ENCODE measurements around the gene BET1L.
"Not testable (repeated sequence)": the region's sequence is repeated elsewhere in the genome, so short reads cannot be mapped to it uniquely, and the experiment has no call there.

BET1L gene, protein sequence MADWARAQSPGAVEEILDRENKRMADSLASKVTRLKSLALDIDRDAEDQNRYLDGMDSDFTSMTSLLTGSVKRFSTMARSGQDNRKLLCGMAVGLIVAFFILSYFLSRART

DNA sequence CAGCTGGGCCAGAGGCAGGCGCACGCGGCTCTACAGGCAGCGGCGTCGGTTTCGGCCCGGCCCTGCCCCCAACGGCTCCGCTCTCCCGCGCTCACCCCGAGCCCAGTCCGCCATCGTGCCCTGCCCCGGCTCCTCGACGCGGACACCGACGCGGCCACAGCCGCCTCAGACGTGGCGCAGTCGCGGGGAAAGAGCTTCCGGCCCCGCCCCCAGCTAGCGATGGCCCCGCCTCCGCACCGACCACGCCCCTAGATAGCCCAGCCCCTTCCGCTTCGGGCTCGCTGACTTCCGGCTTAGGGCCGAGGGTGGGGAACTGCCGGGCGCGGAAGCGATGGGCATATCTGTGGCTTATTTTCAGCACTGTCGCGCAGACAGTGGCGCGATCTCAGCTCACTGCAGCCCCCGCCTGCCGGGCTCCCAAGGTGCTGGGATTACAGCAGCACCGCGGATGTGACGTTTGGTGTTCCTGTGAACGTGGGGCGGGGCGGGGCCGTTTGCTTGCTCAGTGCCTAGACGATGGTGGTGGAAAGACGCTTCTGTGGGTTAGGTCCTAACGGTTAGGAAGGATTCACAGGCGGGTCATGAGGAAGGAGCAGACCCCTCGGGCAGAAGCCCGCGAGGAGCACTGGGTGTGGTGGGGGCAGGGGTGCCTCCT is at the start of gene BET1L, which contains the start of gene RIC8A:
TSS of gene BET1L (minus strand) at position 192 of the 655 bp plus-strand sequence. CDS start at position 114, 78 bp downstream.
TSS of gene RIC8A (plus strand) at position 501 of the 655 bp plus-strand sequence. CDS start 1,147 bp downstream, outside the sequence.
- peak; percentile 96 for DNase-seq (ENCODE audit: low read depth in 2 of 2)

DNA sequence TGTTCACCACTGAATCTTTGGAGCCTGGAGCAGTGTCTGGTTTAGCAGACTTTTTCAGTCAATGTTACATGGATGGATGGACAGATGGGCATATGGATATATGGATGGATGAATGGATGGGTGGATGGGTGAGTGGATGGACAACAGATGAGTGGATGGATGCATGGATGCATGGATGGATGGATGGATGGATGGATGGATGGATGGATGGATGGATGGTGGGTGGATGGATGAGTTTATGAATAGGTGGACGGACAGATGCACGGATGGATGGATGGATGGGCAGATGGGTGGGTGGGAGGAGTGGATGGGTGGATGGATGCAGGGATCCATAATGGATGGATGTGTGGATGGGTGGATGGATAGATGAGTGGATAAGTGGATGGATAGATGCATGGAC is 48.6 kb upstream of the BET1L start:
- DNase-seq (ENCODE audit: low read depth in 2 of 2), result no peak

DNA sequence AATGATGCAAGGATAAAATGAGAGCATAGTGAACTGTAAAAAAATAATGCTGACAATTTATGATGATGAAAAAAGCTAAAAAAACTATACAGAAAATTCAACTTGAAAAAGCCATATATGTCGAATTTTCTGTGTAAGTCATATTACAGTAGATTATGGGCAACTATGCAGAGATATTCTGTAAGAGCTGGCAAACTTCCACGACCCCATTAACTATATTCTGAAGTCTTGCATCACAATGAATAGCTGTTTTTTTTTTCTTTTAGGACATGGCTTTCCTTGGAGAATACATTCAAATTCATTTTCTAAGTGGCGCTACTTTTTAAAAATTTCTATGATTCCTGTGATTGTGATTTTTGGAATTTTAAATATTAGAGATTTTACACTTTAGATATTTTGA is 48.0 kb upstream of the BET1L start:
- peak; percentile 18 to 19 for DNase-seq (ENCODE audit: low read depth in 2 of 2)

DNA sequence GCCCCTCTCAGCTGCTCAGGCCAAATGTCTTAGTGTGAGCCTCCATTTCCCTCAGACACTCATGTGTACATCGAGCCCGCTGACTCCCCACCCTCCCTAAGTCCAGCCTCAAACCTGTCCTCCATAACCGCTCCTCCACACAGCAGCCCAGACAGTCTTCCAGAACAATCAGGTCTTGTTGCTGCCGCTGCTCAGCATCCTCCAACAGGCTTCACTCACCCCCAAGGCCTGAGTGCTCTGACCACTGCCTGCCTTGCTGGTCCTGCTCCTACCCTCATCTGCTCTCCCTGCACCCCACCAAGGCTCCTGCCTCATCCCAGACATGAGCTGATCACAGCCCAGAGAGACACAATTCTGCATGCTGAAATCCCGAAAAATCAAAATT is 46.7 kb upstream of the BET1L start:
- no peak for DNase-seq (ENCODE audit: low read depth in 2 of 2)

DNA sequence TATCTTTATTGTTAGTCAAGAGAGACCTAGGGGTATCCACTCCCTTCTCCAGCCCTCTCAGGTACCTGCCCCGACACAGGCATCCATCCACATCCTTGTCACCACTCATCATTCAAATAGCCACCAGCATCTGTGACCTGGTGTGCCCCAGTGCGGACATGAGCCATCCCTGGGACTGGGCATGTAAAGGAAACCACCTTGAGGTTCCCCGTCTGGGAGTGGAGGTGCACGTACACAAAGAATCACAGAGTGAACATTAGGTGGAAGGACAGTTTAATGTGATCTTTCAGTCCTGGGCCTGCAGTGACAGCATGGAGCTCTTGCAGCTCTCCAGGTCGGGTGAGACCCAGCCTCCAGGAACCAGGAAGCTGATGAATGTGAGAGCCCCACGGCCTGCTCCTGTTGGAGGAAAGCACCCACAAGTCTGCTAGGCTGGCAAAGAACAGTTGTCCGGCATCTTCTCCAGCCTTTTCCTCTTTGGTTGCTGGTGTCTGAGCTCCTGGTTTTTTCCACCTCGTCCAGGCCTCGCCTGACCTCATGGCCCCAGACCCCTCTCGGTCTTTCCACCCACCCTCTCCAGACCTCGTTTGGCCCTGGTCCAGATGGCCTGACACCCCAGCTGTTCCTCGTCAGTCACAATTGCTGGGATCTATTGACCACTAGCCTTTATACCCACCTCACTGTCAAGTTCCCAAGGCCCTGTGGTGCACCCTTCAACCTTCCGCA is 46.1 kb upstream of the BET1L start:
- DNase-seq (ENCODE audit: low read depth in 2 of 2), result no peak

DNA sequence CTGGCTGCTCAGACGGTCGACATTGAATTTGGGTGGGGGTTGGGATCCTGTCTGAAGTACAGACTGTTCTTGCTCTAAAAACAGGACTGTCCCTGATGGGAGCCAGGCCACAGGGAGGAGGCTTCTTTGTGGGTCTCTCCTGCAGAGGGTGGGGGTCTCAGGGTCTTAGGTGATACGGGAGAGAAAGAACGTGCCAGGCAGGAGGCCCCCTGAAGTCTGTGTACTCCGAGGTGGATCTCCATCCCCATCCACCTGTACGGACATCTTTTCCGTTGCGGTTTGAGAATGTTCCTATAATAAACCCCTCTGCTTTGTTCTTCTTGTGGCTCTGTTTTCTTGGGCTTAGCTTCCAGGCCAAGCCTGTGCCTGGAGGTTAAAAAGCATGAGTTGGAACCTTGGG is 45.5 kb upstream of the BET1L start:
- no peak for DNase-seq (ENCODE audit: low read depth in 2 of 2)

DNA sequence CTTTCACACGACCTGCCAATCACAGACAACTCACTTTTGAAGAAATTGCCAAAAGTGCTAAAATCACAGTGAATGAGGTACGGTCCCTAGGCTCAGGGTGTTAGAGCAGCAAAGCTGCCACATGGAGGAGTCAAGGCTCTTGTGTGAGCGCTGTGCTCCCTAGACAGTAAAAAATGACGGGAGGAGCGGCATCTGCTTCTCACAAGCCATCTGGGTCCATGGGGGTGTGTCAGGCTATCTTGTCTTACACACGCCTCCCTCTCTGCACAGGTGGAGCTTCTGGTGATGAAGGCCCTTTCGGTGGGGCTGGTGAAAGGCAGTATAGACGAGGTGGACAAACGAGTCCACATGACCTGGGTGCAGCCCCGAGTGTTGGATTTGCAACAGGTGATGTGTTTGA is 44.4 kb upstream of the BET1L start:
- no peak for DNase-seq (ENCODE audit: low read depth in 2 of 2)

DNA sequence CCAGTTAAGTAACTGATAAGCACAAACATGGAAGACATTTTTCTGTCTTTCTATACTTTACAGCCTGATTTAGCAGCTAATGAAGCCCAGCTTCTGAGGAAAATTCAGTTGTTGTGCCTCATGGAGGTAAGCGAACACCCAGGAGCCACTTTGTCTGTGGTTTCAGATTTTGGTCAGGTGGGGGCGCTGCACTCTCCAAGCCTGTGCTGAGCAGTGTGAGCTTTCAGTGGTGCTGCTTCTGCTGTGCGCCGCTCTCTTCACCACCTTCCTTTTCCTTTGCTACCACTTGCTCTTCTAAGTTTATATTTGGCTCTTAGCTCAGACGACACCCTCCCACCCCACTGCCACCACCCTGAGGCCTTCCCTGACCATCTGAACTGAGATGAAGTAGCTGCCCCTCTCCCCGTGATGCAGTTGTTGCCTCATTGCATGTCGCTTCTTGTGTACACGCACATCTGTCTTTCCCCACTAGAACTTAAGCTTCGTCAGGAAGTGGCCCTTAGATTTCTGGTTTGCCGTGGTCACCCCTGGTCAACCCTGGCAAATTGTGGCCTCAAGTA is 43.6 kb upstream of the BET1L start:
- peak; percentile 5 to 6 for DNase-seq (ENCODE audit: low read depth in 2 of 2)

DNA sequence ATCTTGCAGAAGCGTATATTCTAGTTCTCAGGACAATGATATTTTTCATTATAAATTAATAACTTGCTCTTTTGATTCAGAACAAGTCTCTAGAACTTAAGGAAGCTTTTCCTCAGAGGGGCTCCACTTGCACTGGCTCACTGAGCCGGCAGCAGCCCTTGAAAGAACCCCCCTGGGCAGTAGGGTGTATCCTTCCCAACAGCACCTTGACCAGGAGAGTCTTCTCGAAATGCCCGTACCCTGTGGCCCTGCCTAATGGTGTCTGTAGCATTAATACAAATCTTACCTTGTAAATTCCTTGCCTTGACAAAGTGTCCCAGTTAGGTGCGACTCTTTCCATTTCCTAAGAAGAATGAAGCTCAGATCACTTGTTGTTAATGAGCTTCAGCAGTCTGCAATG is 43.1 kb upstream of the BET1L start:
- no peak for DNase-seq (ENCODE audit: low read depth in 2 of 2)

DNA sequence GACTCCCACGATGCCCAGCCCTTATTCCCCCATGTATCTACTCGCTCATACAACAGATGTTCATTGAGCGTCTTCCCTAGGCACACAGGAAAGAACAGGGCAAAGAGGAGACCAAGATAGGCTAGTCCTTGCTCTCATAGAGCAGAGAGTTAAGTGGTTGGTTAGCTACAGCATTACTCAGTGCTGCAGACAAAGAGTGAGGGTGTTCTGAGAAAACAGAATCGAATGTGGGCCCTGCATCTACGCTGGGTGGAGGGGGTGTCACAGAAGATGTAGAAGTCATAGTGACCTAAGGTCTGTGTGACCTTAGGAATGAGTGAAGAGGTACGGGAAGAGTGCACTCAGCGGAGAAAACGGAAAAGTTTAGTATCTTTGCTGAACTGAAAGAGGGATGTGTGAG is 41.9 kb upstream of the BET1L start:
- DNase-seq (ENCODE audit: low read depth in 2 of 2), result no peak

DNA sequence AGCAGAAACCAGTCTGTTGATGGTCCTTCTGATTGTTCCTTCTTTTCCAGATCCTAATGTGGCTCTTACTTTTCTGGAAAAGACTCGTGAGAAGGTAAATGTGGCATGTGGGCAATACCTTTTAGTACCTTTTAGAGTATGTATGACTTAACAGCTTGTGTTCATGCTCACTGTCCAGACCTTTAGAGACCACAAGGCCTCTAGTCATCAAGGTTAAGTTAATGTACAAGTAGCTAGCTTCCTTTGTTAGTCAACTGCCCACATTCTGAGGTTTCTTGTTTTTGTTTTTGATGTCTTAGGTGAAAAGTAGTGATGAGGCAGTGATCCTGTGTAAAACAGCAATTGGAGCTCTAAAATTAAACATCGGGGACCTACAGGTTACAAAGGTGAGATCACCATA is 37.2 kb upstream of the BET1L start:
- DNase-seq (ENCODE audit: low read depth in 2 of 2), result no peak

DNA sequence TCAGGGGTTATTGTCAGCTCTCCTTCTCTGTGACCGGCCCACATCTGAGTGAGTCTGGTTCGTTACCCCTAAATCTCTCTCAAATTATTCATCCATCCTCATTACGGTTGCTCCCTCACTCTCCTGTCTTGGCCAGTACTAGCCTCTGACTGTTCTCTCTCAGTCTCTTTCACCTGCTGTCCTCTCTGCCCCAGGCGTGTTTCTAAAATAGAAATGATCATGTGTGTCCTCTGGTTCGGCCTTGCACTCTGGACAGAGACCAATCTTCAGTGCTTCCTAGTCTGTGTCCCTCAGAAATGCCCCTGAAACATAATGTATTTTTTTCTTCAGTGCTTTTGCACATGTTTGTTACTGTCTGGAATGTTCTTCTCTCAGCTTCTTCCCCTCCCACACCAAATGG is 34.4 kb upstream of the BET1L start:
- no peak for DNase-seq (ENCODE audit: low read depth in 2 of 2)

DNA sequence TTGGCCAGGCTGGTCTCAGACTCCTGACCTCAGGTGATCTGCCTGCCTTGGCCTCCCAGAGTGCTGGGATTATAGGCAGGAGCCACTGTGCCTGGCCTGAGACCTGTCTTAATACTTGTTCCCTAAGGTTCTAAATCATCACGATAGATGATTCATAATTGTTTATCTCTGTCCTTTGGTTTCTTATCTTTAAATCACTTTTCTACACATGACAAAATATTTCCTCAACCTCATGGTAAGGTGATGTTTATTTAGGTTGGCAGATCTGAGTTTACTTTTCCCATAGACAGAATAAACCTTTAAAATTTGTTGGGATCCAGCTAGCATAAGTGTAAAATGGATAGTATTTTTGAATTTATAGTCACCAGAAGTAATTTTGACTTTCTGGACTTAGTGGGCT is 33.1 kb upstream of the BET1L start:
- no peak for DNase-seq (ENCODE audit: low read depth in 2 of 2)

DNA sequence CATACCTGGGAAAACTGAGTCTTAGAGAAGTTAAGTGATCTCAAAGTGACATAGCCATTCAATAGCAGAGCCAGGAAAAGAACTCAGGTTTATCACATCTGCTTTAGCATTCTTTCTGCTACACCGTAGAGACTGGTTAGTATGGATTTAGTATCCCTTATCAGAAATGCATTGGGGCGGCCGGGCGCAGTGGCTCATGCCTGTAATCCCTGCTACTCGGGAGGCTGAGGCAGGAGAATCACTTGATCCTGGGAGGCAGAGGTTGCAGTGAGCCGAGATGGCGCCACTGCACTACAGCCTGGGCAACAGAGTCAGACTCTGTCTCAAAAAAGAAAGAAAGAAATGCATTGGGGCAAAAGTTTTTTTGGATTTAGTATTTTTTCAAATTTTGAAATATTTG is 31.1 kb upstream of the BET1L start:
- DNase-seq (ENCODE audit: low read depth in 2 of 2), result not testable (repeated sequence)

DNA sequence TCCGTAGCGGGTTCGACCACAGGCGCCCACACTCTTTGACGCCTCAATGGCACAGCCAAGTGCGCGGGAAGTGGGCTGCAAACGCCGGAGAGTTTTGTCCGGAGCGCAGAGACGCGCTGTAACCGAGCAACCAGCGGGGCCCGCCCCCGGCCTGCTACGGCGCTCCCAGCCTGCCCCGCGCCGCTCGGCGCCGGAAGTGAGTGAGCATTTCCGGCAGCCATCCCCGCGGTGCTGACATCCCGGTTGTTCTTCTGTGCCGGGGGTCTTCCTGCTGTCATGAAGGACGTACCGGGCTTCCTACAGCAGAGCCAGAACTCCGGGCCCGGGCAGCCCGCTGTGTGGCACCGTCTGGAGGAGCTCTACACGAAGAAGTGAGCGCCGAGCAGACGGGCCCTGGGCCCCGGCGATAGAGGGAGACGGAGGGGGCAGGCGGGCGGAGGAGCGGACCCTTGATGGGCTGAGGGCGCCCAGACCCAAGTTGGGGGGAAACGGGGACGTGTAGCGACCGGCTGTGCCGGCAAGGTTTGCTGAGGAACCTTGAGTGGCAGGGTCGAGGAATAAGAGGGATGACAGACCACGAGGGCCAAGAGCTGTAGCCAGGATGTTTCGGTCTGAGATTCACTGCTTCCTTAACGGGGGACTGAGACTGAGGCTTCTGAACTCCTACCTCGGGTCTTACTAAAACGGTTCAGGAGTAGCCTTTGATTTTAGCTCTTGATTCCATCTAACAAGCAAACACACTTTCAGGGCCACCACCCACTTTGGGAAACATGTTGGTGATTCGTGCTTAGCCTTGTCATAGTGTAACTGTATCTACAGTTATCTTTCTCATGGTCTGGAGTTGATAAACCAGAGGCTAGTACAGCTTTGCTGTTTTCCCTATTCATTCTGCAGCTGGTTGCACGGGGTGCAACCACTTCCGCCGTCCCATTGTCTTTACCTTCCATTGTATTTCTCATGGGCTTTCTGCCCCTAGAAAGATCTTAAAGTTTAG is 29.9 kb upstream of the BET1L start, which contains the start of gene PSMD13:
TSS of gene PSMD13 (plus strand) at position 203 of the 994 bp plus-strand sequence. CDS start at position 277, 74 bp downstream.
- DNase-seq (ENCODE audit: low read depth in 2 of 2), result peak; percentile 29 to 38

DNA sequence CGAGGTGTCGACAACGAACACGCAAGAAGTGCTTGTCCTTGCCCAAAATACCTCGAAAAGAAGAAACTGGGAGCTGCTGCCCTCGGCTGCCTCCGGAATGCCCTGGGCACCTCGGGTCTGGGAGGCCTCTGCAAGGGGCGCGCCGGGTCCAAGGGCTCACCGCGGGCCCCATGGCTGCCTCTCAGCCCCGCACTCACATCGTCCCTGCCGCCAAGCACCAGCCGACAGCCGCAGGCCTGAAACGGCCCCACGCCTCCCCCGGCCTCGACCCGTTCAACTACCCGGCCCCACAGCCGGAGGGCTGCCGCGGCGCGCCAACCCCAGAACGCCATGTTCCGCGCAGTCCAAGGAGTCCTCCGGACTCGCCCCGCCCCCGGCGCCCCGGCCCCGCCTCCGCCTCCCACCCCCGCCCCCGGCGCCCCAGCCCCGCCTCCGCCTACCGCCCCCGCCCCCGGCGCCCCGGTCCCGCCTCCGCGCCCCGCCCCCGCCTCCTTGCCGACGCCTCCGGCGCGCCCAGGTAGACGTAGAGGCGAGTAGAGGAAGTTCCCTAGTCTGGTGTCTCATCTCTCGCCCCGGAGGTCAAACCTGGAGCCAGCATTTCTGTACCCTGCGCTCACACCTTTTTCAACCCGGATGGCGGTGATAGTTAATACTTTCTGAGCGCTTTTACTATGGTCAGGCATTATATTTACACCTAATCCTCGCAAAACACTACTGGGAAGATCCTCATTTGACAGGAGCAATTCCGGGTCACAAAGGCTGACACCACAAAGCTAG is 29.0 kb upstream of the BET1L start, which contains the start of gene SIRT3:
TSS of gene SIRT3 (minus strand) at position 346 of the 777 bp plus-strand sequence. CDS start at position 332, 14 bp downstream.
- peak; percentile 32 to 55 for DNase-seq (ENCODE audit: low read depth in 2 of 2)

DNA sequence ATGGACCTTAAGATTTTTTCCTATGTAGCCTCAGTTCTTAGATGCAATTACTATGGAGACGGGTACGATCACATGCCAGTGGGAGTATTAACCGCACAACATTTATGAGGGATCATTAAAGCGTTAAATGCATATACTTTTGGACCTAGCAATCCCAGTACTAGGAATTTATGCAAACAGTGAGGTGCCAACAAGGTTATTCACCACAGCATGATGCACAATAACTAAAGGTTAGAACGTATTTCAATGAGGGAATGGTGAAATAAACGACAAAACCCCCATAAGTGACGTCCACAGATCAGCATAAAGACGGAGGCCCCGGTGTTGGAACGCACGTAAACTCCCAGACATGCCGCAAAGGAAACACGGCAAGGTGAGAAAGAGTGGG is 28.4 kb upstream of the BET1L start:
- DNase-seq (ENCODE audit: low read depth in 2 of 2), result no peak

DNA sequence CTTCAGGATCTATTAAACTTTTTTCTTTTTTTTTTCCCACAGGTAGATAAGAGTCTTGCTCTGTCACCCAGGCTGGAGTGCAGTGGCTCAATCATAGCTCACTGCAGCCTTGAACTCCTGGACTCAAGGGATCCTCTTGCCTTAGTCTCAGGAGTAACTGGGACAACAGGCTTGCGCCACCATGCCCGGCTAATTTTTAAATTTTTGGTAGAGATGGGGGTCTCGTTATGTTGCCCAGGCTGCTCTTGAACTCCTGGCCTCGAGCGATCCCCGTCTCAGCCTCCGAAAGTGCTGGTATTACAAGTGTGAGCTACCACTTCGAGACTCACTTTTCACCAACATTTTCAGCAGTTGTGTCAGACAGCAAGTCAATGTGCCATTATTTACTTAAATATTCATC is 28.0 kb upstream of the BET1L start:
- no peak for DNase-seq (ENCODE audit: low read depth in 2 of 2)

DNA sequence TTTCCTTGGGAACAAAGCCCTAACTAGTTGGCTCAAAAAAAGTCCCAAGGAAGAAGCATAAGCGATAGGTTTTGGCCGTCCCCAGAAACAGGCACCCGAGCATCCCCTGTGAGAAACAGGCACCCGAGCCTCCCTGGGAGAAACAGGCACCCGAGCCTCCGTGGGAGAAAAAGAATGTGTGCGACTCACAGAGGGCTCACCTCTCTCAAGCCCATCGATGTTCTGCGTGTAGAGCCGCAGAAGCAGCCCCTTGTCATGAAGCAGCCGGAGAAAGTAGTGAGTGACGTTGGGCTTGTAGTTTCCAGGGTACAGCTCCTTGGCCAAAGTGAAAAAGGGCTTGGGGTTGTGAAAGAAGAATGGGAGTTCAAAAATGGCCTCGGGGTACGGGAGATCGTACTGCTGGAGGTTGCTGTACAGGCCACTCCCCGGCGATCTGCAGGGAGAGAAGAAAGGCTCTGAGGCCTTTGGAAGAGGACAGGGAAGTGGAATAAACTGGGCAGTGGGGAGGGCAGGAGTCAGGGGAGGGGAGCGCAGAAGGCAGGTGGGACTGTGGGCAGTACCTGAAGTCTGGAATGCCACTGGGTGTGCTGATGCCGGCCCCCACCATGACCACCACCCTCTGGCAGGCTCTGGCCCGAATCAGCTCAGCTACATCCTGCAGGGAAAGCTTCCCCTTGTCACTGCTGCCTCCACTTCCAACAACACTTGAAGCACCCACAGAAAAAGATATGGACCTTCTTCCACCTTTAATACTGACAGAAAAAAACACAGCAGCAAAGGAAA is 25.8 kb upstream of the BET1L start:
- DNase-seq (ENCODE audit: low read depth in 2 of 2), result no peak

DNA sequence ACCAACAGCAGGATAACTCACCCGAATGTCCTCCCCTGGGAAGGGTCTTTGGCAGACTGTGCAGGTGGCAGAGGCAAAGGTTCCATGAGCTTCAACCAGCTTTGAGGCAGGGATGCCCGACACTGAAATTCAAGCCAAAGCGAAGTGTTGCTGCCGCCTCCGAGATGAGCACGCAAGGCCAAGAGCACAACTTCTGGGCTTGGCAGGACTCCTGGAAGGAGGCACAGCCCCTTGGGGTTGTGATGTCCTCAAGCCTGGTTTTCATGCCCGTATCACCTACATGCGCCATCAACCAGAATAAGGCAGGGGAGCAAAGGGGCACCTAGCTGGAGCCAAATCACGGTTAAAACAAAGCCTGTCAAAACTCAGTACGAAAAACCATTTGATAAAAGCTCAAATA is 23.2 kb upstream of the BET1L start:
- DNase-seq (ENCODE audit: low read depth in 2 of 2), result no peak
